ENCODE measurements around the gene SELENOF.
A peak's percentile ranks its signal among the peaks of the same experiment; 100 is the strongest.

Gene SELENOF

DNA sequence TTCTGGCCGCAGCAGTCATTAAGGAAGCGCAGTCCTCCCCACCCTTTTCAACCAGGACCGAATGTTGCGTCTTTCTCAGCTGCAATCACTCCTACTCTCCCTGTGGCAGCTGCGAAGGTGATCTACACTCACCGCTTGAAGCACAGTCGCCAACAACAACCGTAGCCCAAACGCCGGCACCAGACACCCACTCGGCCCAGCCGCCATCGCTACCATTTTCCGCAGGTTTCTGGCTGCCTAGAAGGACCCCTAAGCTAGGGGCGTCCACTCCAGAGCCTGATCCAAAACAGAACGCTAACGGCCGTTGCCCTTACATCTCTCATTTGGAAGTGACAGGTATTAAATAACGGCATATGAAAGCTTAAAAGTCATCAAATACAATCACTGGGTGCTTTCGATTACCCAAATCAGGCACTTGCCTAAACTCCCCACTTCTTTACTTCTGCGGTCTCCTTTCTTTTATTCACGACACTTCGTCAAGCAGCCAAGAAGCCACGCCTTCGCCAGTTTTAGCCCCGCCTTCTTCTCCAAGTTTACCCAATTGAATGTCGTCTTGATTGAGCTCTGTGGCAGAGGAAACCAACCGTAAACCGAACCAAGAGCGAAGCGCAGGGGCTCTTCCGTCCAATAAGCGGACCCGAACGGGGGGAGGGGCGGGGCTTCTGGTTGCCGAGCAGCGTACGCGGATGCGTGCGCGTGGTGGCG lies at the start of gene SELENOF:
TSS of gene SELENOF (minus strand) at position 231 of the 705 bp plus-strand sequence. CDS start at position 216, 15 bp downstream.
- DNase-seq (ENCODE audit: low read depth) = peak; percentile 100

- no peak for DNase-seq (ENCODE audit: low read depth)
These were observed 46.6 kb upstream of the SELENOF start for GRCh38 chr1:86960548-86960947.

DNA sequence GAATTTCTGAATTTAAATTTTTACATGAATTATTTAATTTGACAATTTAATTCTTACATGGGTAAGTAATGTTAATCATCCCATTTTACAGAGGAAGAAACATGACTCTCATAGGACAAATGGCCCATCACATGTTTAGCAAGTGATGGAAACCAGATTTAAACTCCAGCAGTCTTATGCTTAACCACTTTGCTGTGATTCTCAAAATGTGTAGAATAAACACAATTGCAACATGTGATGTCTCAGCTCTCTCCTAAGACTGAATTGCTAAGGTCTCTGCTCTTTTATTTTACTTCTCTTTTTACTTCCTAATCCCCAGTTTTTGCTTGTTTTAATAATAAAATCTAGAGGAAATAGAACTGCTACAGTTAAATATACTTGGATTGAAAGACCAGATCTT lies 43.3 kb upstream of the SELENOF start:
- no peak for DNase-seq (ENCODE audit: low read depth)

GRCh38 chr1:86956221-86956620 lies 42.3 kb upstream of the SELENOF start:
- DNase-seq (ENCODE audit: low read depth) = no peak

- no peak for DNase-seq (ENCODE audit: low read depth)
These were observed 41.8 kb upstream of the SELENOF start for GRCh38 chr1:86955678-86956077.

GRCh38 chr1:86953167-86953566 lies 39.2 kb upstream of the SELENOF start:
- DNase-seq (ENCODE audit: low read depth) = no peak

- DNase-seq (ENCODE audit: low read depth) = no peak
These were observed 37.5 kb upstream of the SELENOF start for GRCh38 chr1:86951430-86951829.

DNA sequence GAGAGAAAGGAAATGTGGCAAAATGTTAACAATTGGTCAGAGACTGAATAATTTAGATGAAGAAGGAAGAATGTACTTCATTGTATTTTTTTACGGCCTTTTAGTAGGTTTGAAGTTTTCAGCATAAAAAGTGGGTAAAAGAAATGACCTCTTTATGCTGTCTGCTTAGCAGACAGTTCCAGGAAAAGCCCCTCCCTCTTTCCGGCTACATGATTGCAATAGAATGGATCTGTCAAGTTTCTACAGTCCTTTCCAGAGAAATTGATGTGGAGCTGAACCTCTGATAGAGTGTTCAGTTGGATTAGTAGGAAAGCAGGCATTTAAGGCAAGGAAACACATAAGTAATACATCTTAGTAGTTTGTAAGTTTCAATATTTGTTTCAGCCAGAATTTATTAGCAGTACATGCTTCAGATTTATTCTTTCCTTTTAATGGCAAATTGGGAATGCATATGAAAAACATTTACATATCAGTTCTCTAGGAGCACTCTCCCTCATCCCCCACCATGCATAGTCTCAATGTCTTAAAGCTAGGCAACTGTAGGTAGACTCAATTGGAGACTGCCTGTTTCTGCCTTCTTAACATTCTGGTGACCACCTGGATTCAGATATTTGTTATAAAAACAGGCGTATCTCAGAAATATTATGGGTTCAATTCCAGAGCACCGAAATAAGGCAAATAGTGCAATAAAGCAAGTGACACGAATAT lies 36.9 kb upstream of the SELENOF start:
- no peak for DNase-seq (ENCODE audit: low read depth)

GRCh38 chr1:86948212-86948611 lies 34.3 kb upstream of the SELENOF start:
- peak; percentile 38 for DNase-seq (ENCODE audit: low read depth)

DNA sequence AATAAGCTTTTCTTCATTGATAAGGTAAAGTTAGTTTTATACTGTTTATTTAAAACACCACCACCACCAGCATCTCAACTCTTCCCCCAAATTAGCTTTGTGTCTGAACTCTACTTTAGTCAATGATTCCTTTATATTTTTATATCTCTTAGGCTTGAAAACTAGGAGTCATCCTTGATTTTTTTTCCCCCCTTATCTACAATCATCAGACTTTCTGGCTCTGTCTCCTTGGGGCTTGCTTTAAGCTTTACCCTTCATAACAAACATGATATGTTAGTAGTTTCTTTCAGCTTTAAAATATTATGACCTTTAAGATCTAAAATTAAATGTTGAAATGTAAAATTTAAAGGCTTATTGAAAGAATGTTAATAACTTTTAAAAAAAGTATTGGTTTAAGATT lies 28.8 kb upstream of the SELENOF start:
- no peak for DNase-seq (ENCODE audit: low read depth)

DNA sequence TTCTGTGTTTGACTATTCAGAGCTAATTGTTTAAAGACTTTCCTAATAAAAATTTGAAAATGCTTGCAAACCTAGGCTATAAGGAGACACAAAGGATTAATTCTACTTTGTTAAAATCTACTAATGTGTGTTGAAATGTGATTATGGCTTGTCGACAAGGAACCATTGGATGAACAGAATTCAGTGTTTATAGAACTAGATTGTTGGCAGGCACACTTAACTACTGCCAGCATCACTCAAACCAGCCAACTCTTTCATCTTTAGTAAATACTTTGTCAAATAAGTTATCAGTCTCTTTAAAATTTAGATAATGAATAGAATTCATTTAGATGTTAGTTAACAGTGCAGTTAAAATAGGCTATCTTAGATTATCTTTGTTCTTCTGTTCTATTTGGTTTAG lies 28.1 kb upstream of the SELENOF start:
- DNase-seq (ENCODE audit: low read depth) = no peak

DNA sequence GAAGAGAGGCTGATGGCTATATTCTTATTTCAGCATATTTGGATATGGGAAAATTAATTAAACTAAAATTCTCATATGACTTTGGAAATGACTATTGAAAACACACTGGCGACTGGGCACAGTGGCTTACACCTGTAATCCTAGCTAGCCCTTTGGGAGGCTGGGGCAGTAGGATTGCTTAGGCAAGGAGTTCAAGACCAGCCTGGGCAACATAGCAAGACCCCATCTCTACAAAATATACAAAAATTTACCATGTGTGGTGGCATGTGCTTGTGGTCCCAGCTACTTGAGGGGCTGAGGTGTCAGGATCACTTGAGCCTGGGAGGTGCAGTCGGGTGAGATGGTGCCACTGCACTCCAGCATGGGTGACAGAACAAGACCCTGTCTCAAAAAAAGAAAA lies 26.7 kb upstream of the SELENOF start:
- no peak for DNase-seq (ENCODE audit: low read depth)

GRCh38 chr1:86939406-86939805 lies 25.5 kb upstream of the SELENOF start:
- DNase-seq (ENCODE audit: low read depth) = no peak

- no peak for DNase-seq (ENCODE audit: low read depth)
These were observed 24.9 kb upstream of the SELENOF start for GRCh38 chr1:86938855-86939254.

GRCh38 chr1:86938450-86938849 lies 24.5 kb upstream of the SELENOF start:
- DNase-seq (ENCODE audit: low read depth) = peak; percentile 9

GRCh38 chr1:86933562-86934377 lies 19.8 kb upstream of the SELENOF start:
- no peak for DNase-seq (ENCODE audit: low read depth)

- no peak for DNase-seq (ENCODE audit: low read depth)
These were observed 19.1 kb upstream of the SELENOF start for GRCh38 chr1:86933051-86933450.

DNA sequence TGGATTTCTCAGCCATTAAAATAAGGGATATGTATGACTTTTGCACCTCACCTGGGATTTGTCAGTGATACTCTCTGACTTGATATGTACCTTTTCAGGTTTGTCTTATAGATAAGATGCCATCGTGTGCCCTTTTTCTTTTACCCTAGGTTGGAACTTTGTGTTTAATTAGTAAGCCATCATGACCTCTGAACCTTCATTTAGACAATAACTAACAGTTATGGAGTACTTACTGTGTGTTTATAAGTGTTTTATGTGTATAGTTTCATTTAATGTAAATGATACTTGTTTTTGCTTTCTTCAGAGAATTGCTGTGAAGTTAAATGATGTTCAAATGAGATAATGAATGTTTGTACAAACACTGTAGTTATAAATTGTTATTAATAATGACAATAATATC lies 14.9 kb upstream of the SELENOF start:
- no peak for DNase-seq (ENCODE audit: low read depth)

GRCh38 chr1:86926883-86927282 lies 13.0 kb upstream of the SELENOF start:
- DNase-seq (ENCODE audit: low read depth) = peak; percentile 27

- no peak for DNase-seq (ENCODE audit: low read depth)
These were observed 11.8 kb upstream of the SELENOF start for GRCh38 chr1:86925742-86926141.

DNA sequence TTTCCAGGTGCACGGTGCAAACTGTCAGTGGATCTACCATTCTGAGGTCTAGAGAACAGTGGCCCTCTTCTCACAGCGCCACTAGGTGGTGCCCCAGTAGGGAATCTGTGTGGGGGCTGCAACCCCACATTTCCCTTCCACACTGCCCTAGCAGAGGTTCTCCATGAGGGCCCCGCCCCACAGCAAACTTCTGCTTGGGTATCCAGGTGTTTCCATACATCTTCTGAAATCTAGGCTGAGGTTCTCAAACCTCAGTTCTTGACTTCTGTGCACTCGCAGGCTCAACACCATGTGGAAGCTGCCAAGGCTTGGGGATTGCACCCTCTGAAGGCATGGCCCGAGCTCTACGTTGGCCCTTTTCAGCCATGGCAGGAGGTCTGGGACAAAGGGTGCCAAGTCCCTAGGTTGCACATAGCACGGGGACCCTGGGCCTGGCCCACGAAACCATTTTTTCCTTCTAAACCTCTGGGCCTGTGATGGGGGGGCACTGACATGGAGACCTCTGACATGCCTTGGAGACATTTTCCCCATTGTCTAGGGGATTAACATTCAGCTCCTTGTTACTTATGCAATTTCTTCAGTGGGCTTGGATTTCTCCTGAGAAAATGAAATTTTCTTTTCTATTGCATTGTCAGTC lies 10.5 kb upstream of the SELENOF start:
- no peak for DNase-seq (ENCODE audit: low read depth)

- no peak for DNase-seq (ENCODE audit: low read depth)
These were observed 8.5 kb upstream of the SELENOF start for GRCh38 chr1:86922445-86922844.

Measured in iris pigment epithelial cell (primary cell).